GM19328 (cell line): ENCODE results near the gene SIX3.

ENCODE experiments used
- ATAC-seq: cut with Tn5 transposase; IDR thresholded peaks from one replicate; pipeline ENCODE4 v1.9.1; 2021; ENCODE audit warnings: mild to moderate bottlenecking, moderate library complexity; ENCODE audit not compliant: unreplicated experiment

Gene SIX3

DNA sequence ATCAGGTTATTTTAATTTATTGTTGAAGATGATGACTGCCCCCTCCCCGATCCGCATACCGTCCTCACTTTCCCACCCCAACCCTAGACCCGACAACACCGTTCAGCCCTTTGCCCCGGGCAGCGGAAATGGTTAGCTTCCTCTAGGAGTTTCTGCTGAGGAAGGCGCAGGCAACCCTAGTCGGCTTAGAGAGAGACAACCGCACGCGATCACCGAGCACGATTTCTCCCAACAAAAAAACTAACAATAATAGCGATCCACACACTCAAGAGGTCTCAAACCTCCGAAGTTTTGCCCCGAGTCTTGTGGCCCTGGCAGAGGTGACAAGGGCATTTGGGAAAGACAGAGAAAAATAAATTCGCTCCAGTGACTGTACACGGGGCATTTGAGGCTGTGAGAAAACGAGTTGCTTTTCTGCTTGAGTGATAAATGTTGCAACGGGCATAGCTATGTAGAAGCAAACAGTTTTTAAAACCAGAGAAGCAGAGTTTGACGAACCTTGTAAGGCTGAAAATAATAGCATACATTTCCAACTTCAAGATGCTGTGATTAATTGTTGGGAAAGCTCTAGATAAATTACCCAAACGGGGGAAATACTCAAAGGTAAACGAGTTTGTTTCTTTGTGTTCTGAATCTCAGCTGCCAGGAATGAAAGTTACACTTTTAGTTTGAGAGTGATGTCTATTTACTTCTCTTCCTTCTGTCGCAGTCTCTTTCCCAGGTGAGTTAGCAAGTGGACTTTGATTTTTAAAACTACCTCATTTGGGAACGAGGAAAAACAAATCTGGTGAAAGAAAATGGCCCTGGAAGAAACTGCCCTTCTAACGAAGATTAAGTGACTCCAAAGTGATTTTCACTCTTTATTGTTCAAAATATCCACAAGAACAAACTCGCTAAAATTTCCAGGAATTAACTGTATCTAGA lies 11.0 kb upstream of the SIX3 start:
- no peak for ATAC-seq

DNA sequence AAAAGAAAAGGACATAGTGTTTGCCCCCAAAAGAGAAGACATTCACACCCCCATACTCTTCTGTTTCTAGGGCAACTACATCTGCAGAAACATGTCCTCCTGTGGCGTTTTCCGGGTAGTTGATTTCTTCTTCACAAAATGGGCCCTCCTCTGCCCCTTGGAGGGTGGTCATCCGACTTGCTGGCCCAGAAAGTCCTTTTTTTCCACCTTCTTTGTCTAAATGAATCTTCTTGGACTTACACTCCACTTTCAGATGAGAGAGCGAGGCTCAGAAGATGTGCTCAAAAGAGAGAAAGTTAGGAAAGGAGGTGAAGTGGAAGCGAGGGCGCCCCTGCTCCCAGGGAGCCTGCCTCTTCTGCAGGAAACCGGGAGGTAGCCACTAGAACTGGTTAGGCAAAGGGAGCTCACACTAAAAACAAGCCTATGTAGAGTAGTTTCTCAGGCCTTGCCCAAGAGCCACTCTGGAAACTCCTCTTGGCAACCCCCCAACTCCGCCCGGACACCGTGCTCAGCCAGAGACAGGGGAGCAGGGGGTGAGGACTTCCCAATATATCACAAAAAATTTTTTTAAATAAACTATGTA lies 10.2 kb upstream of the SIX3 start:
- ATAC-seq = no peak

DNA sequence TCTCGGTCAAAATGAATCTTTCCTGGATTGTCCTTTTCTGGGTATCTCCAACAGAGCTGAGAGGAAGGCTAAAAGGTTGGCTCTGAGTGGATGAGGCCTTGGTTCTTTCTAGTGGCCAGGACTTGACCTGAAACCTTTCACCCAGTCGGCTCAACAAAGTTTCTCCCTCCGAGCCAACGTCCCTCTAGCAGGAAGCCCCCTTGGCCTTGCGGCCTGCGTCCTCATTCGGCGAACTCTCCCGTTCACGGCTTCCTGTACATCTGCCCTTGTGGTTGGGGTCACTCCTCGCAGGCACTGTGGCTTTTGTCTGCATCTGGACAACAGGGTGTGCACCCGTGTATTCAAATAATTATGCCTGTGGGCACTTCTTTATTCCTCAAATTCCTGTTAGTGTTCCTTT lies 9.4 kb upstream of the SIX3 start:
- no peak for ATAC-seq

DNA sequence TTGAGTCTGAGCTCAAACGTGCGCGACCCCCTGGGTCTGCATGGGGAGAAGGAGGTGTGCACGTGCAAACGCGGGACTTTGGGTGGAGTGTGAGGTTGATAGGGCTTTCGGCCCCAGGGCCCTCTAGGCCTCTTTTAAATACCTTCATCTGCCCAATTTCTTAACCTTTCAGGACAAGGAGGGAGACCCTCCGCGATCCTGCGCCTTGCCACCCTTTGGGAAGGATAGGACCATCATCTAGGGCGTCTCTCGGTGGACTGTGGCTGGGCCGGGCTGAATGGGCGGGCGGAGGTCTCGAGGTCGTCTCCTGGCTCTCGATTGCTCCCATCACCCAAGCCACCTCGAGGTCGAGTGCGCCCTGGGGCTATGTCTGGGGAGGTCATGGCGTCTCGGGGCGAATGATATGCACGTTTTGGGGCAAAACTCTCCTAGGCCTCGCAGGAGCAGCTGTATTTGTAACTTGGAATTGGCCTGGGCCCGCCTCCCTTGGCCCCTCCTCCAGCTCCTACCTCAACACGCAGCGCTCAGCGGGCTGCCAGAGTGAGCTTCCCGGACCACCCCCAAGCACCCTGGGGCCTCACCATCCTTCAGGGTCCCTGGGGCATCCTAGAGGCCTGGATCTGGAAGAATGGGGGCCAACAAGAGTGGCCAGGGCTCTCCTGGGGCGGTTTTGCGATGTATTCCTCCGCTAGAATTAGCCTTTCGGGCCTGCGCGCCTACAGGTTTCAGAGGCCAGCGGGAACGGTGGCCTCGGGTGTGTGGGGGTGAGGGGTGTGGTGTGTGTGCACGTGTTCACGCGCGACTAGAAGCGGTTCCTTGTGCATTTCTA lies 8.7 kb upstream of the SIX3 start:
- no peak for ATAC-seq

DNA sequence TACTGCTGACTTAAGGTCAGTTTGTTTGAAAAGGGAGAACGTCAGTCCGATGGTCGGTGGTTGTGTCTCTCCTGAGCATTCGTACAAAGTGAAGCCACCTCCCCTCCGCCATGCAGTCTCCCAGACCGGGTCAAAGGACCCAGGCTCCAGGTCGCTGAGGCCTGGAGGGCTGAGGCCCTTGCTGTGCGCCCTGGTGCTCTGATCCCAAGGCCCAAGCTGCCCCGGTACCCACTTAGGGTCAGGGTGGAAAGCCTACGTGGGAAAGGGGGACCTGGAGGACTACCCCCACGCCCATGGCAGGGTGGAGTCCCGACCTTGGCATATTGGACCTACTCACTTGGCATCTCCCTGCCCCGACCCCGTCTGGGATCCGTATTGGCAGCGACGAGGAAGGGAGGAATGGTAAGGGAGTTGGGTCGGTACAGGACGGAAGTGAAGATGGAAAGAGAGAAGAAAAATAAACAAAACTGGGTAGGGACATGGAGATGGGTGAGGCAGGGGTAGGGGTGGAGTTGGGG lies 8.0 kb upstream of the SIX3 start:
- no peak for ATAC-seq

DNA sequence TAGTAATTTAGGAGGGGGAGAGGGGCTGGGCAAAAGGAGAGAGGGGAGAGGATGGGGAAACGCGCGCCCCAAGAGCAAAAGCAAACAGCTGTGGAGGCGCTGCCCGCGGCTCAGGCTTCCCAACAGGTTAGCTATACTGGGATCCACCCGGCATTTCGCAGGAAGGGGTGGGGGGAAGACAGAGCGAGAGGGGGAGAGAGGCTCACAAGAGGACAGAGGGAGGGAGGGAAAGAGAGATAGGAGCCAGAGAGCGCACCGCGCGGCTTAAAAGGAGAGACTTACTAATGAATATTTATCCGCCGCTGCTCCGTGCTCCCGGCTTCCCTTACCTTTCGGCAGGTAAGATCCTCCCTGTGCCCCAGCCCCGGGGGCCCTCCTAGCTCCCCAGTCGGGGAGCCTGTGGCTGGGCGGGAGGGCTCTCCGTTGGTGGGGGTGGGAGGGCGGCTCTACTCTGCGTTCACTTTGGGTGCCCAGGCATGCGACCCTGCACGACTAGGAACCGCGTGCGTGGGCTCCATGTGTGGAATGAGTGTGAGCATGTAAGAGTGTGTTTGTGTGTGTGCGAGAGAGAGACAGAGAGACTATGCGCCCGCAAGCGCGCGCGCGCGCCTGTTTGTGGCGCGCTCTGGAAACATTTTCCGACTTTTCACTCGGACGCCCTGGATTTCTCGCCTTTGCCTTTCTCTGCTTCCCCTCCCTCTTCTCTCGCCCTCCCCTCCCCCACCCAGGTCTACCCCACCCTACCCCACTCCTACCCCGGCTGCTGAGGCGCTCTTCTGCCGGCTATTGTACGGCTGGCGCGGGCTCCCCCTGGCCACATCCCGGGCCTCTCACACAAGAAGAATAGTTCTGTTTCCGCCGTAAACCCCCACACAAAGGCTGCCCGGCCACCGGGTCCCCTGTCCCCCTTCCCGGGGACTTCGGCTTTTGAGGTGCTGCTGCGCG lies 7.2 kb upstream of the SIX3 start:
- no peak for ATAC-seq

DNA sequence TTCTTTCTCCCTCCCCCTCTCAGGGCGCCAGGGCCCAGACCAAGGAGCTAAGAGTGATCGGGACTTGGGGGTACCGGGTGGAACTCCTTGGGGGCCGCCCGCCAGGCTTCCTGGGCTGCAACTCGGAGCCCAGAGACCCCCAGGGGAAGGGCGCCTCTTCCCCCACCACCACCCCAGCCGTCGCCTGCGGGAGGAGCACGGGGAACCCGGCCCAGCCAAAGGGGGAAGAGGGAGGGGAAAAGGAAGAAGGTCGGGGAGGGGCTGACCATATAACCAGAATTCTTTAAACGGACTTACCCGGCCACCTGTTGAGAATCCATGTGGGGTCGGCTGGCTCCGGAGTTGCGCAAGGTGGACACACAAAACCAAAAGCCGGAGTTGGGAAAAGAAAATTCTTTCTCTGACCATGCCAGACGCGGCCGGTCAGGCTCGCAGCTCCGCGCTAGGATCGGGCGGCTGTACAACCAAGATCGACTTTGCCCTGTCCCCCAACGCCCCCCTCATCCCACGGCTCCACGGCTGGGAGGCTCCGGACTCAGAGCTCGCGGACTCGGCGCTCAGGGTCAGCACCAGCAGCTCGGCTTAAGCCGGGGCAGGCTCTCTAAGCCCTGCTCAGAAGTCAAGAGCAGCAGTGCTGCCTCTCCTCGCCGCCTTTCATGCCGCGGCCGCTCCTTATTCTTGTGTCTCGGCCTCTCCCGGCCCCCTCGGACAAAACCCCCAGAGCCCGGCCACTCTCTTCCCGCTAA lies 6.3 kb upstream of the SIX3 start:
- ATAC-seq = no peak

DNA sequence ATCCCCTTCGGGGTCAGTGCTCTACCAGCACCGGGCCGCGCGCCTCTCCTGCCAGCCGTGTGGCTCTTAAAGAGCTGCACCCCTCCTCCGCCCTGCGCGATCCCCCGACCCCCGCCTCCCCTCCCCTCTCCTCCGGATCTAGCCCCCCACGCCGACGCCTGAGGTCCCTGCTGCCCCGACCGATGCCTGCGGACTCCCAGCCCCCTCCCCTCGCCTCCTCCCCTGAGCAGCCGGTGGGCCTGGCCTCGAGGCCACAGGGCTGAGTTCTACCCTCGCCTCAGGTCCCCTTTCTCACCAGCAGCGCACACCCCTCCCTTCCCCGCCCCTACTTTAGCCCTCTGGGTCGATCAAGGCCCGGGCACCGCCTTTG lies 5.8 kb upstream of the SIX3 start:
- ATAC-seq = no peak

DNA sequence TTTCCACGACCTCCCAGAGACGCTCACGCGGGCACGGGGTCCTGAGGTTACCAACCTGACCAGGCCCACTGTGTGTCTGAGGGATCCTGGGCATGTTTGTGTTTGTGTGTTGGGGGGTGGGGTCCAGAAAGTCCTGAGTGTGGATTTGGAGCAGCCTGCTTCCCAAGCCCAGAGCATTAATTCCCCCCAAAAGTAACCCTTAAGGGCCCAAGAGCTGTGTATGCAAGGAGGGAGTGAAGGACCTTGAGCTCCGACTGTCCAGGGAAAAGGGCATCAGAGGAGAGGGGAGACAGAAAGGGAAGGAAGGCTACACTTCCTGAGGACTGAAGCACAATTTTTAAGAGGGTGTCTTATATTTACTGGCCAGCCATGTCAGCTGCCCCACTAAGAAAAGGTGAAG lies 5.2 kb upstream of the SIX3 start:
- no peak for ATAC-seq

DNA sequence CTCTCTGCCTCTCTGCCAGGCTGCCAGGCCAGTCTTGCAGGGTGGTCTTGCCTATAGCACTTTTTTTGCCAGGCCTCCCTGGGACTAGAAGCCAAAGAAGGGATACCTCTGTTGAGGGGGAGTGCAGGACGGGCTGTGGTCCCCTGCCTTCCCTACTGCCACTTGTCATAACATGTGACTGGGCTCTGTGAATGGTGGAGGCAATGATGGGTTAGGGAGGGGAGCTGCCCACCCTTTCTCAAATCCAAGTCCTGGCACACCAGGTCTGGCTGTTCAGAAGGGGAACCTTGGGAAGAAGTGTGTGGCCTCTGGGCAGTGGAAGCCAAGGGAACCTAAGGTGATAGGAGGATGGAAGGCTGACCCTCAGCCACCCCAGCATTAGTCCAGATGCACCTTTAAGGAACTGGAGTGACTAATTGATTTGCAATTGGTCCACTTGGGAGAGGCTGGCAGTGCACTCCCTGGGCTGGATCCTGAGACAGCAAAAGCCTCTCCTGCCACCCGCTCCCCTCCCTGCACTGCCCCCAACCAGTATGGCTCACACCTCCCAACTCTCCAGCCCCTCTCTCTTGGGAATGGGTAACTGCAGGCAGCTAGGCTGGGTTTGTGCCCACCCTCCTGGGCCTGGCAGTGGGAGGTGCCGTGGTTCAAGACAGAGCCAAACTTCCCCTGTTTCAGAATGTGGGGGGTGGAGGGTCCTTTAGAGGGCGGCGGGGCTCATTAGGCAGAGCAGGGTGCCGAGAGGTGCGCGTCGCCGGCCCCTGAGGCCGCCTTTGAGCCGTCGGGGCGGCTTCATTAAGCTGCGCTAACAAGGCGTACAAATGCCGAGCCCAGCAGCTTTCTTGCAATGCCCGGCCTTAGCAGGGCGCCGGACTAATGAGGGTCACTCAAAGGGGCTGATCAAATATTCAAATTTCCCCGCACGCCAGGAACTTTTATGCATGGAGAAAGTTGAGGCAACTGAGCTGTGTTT lies 4.5 kb upstream of the SIX3 start:
- ATAC-seq = no peak

DNA sequence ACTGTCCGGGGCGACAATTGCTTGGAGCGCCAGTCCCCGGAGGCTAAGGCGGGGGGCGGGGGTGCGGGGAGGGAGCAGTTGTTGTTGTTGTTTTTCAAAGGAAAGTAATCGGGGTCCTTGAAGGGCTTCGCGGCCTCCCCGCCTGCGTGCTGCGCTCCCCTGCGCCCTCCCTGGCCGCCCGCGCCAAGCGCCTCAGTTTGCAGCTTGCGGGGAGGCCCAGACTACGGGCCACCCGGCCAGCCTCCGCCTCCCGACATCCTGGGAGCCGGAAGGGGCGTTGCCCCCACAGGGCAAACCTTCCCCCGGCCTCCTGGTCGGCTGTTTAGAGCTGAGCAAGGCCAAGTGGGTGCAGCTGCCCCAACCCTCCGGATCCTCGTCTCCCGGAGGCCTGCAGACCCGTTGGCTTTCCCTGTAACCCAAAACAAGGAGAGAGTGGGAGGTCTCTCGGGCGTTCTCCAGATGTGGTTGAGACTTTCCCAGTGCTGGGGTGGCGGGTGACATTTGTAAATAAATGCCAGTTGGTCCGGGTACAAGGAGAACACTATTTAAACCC lies 3.7 kb upstream of the SIX3 start:
- no peak for ATAC-seq

DNA sequence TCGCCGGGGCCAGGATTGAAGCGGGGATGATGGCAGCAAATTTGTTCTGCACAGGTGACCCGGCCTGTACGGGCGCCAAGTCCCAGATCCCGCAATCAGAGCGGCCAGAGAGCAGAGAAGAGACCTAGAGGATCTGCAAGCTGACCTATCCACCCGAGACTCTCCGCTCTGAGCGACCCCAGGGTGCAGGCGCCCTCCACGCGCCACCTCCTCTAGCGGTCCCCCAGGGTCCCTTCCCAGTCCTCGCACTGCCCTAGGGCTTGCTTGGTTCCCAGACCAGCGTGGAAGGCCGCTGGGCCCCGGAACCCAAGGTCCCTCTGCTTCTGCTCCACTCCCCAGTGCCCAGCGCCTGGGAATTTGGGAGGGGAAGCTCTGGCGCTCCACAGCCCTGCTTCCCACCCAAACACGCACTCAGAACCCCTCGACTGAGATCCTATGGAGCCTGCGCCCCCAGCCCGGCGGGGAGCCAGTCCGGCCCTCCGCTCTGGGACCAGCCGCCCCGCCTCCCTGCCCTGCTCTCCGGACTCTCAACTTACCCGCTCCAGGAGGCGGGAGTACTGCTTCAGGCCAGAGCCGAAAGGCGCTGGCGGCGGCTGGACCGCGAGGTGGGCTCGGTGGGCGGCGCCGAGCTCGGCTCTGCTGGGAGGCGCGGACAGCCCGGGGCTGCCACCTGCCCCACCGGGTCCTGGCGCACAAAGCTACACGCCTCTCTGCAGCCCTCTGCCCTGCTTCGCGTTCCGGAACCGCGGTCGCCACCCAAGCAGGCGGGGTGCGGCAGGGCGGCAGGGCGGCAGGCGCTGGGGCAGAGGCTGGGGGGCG lies 3.0 kb upstream of the SIX3 start:
- ATAC-seq = no peak

DNA sequence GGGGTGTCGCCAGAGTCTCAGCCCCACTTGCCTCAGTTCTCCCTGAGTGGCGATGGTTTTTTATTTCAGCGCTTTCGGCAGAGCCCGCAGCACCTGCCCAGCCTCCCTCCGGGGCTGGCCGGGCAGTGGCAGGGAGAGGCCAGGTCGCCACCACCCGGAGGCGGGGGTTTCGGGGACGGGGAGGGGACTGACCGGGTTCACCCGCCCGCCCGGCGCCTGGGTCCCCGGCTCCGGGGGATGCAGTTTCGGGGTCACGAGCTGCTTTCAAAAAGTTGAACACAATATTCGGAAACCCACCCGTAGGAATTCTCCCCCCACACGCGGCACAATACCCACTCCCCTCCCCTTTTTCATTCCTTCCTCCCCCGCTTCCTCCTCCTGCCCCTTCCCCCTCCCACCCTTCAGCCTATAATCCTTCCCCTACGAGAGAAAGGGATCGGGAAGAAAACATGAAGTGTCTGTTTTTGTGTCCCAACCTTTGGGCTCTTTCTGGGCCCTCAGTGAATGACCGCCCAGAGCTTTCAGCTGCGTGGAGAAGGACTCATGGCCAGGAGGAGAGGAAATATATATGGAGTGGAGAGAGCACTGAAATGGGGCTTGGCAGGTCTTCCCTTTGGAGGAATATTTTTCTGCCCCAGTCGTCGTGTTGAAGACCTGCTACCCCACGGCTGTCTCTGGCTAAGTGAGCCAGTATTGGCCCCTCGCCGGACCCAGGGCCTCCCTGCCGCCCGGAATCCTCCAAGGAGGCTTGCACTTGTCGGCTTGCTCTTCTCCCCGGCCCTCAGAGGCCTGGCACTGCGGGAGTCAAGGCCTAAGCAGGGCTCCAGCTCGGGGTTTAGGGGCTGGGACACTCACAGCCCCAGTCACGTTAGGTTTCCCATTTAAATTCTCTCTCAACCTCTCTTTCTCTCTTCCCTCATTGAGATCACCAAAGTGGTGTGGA lies 2.1 kb upstream of the SIX3 start:
- ATAC-seq = no peak

DNA sequence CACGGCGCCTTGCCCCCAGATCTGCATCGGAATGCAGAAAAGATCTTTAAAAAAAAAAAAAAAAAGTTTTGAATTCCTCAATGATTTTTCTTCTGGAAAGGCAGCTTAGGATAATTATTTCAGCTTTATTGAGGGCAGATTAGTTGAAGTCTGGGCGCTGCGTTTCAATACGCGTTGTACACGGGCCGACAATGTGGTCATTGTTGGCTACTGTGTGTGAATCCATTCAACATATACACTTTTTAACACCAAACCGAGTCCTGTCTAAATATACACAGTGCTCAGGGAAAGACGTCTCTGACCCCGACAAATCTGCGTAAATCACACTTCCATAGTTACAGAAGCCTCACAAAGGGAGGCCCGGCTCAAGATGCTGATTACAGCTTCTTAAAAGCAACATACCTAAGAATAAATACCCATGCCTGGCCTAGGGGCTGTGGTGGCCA lies 1.4 kb upstream of the SIX3 start:
- ATAC-seq = no peak

DNA sequence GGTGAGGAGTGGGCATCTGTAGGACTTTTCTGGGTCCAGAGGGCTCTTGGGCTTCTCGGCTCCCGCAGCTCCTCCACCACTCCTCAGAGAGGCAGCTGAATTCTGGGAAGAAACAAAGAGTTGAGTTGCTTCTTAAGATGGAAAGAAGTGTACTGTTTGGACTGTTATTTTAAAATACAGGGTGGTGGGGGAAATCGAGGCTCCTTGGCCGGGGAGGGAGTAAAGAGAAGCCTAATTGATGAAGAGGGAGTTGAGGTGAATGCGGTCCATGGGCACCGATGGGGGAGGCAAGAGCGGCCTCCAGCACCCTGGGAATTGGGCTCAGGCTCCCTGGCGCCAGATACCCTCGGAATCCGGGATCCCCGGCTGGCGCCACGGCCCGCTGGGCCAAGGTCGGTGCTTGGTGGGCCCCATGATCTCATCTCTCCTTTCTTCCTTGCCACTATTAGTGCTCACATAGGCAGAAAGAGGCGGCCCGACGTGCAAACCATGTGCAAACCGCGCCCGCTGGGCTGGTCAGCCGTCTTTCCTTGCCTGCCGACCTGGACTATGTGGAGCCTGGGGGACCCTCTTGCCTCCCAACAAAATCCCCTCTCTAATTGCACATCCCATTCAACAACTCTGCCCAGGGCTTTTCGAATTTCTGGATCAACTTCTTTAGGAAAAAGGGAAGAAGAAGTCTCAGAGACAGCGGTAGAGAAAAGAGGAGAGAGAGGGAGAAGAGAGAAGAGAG lies 604 bp upstream of the SIX3 start:
- ATAC-seq = no peak
